HG03432 (cell line): Measurements from ENCODE around the gene CASTOR1.
"Not testable (repeated sequence)": the region's sequence is repeated elsewhere in the genome, so short reads cannot be mapped to it uniquely, and the experiment has no call there.

Experiments
- ATAC-seq: cut with Tn5 transposase; IDR thresholded peaks from one replicate; pipeline ENCODE4 v1.9.1; 2021; ENCODE audit warnings: mild to moderate bottlenecking, moderate library complexity; ENCODE audit not compliant: unreplicated experiment

The CASTOR1 gene

DNA sequence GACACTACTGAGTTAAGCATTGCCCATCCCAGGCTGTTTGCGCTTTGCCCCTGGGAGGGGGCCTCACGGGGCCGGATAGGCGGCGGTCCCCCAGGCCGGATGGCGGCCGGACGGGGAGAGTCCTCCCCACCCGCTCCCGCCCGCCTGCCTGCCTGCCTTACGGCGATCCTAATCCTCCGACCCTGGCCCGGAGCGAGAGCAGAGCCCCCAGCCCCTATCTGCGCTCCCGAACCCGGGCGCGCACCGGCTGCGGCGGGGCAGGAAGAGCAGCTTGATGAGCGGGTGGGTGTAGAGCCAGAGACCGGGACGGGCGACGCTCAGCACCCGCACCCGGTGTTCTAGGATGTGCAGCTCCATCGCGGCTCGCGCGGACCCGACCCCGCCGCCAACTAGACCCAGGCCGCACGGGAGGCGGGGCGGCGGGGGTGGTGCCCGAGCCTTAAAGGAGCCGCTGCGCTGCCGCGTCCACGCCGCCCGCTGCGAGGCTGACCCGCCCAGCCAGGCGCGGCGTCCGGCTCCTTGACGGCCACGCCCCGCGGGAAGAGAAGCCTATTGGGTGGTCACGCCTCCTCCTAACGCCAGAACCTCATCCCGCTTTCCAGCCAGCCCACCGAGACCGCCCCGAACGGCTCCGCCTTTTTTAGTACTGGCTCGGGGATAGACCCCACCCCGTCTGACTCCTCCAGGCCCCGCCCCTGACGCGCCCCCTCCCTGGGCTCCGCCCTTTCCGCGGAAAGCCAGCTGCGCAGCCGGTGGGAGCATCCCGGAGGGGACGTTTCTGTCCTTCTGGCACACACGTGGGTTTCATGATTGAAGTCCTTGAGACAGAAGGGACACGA, at the start of gene CASTOR1:
CASTOR1 (minus strand) TSS at position 365 of the 839 bp plus-strand sequence; CDS start at position 357, 8 bp downstream.
- peak; percentile 72 for ATAC-seq

DNA sequence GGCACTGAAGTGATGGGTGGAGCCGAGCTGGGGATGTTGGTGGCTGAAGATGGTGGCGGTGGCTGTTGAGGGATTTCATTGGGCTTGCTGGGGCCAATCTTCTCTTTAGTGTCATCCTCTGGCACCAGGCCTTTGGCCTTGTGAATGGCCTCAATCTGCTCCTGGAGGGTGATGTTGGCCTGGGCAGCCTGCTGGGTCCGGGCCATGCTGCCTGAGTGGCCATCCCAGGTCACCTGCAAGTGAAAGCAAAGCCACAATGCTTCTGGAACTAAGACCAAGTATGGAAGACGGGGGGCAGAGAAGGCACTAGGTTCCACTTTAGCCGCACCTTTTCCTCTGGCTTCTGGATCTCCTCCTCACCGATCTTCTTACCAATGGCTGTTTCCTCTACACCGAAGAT, 49.5 kb upstream of the CASTOR1 start:
- no peak for ATAC-seq

DNA sequence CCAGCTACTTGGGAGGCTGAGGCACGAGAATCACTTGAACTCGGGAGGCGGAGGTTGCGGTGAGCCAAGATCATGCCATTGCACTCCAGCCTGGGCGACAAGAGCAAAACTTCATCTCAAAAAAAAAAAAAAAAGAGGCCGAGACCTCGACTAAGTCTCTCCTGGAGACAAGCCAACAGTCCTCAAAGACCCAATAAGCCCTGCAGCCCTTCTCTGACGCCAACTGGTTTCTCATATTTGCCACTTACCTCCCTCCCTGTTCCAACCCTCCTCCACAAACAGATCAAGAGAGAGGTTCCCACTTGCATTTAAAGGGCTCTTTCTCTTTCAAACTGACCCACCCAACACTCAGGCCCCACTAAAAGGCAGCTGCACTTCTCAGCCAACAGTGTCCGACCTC, 49.0 kb upstream of the CASTOR1 start:
- ATAC-seq = not testable (repeated sequence)

DNA sequence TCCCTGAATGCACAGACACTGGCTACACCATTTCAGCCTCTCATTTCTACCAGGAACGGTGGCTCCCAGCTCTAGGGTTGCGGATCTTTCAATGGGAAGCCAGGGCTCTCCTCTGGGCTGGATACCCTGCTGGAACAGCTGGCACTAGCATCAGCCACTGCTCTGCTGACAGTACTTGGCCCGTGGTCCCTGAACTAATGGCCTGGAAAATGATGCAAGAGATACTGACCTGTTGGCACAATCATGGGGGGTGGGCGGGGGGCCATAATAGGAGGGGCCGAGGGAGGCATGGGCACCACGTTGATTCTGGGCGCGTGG, 48.1 kb upstream of the CASTOR1 start:
- no peak for ATAC-seq

DNA sequence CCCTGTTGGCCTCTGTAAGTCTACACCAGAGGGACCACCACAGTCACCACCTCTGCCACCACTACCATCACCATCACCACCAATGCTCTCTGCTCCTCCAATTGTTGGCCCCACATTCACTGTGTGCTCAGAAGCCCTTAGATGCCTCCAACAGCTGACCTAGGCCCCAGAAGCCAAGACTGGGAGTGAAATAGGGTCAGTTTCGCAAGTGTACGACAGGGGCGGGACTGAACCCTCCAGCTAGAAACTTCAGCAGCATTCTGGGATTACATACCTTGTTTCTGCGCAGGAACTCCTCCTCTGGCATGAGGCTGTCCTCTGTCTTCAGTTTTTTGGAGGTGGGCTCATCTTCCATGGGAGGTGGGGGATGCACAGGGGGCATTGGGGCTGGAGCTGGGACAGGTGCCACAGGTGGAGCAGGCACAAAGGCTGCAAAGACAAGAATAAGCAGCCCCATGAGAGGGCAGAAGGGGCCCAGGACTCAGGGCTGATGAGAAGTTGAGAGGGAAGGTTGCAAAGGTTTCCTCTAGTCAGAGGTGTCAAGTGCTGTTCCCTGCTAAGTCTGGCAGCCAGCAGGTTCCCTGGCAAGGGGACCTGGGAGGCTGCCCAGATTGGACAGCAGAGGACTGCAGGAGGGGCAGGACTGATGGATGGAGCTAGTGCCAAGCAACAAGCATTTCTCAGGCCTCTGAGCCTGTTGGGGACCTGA, 47.6 kb upstream of the CASTOR1 start:
- ATAC-seq = no peak

DNA sequence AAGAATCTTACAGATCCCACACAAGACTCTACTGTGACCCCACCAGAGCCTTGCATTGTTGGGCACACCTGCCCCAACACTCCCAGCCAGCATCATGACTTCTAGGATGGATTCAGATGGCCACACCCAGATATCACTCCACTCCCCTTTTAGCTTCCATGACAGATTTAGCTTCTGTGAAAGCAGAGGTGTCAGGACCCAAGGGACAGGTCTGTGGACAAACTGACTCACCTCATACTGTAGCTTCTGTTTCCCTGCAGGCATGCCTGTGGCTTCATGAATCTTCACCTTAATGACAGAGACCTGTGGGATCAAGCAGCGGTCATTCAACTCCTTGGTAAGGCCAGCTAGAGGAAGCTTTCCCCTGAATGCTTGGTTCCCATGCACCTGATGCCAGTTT, 45.9 kb upstream of the CASTOR1 start:
- no peak for ATAC-seq

DNA sequence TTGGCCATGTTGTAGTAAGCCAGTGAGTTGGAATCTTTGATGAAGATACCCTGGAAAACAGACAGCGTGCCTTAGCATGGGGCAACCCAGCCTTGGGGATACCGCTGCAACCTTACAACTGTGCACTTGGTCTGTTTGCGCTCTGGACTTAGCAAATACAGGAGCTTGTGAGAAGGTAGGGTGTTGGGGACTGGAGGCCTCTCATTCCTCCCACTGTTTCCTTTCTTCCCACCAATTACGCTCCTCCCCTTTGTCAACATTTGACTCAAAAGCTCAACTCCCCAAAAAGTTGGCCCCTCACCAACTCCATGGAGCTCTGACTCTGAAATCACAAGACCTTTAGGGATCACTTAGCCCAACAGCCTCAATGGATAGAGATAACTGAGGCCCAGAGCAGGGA, 45.3 kb upstream of the CASTOR1 start:
- no peak for ATAC-seq

DNA sequence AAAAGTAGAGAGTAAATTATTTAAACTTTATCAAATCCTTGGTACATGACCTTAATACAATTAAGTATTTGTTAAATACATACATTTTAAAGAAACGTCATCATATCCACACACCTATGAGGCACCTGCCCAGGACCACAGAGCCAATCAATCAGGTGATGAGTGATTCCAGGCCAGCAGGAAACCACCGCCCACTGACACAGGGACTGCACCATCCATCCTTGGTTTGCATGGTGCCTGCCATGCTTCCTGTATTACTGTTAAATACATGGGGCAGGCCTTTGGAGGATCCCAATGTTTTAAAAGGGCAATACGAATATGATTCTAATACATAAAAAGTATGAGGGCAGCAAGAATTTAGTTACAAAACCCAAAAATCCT, 44.4 kb upstream of the CASTOR1 start:
- ATAC-seq = no peak

DNA sequence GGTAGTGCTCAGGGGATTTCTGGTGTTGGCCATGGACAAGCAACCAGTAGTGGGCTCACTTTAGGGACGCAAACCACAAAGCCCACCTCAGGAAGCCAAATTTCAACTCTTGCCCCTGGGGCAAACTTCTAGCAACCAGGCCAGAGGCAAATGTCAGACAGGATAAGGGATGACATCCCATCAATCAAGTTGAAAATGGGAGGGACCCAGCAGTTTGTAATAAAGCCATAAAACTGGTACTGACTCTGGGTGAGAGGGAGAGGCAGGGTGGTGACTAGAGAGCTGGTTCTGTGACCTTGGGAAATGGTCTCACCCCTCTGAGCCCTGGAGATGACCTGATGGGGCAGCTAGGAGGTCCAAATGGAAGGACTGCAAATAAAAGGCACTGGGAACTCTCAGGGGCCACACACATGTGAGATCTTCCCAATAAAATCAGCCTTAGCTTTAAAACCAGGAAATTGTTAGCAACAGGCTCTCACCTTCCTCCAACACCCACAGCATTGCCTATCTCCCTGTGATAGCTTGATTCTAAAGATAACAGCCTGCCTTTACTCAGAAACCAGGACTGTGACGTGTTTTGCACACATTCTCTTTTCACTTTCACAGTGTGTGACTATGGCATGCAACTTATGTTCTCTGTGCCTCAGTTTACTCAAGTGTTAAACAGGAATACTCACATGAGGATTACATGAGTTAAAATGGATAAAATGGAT, 43.8 kb upstream of the CASTOR1 start:
- ATAC-seq = no peak

DNA sequence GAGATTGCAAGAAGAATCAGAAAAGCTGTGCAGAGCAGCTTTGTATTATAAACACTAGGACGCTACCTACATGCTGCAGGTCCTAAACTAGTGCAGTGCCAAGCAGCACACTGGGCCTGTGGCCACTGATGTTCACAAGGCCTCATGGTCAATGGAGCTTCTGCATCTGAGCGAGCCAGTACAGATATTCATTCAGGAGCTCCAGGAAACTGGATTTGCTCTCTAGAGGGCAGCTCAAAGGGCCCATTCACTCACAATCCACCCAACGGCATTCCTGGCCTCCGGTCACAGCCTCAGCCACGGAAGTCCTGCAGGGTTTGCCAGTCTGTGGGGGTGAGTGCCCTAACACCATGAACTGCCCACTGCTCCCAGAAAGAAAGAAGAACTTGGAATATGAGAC, 43.2 kb upstream of the CASTOR1 start:
- no peak for ATAC-seq

DNA sequence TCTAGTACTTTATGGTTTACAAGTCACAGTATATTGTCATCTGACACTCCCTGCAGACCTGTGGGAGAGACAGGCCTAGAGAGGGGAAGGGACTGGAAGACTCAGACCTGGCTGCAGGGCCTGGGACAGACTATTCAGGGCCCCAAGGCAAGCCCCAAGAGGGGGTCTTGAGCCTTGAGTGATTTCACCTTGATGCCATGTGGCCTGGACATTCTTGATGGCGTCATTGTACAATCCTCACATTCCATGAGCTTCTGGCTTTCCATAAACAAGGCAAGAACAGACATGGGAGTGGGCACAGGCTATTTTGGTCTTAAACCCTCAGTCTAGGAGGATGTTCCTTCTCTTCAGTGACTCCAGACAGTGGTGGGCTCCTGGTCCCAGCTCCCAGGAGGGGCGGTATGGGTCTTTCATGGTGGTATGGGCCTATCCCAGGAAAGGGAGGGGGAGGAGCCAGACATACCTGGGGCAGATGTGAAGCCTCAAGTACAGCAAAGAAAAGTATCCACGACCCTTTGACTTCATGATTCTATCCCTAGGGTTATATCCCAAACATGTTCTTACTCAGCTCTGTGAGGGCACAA, 39.3 kb upstream of the CASTOR1 start:
- ATAC-seq = no peak

DNA sequence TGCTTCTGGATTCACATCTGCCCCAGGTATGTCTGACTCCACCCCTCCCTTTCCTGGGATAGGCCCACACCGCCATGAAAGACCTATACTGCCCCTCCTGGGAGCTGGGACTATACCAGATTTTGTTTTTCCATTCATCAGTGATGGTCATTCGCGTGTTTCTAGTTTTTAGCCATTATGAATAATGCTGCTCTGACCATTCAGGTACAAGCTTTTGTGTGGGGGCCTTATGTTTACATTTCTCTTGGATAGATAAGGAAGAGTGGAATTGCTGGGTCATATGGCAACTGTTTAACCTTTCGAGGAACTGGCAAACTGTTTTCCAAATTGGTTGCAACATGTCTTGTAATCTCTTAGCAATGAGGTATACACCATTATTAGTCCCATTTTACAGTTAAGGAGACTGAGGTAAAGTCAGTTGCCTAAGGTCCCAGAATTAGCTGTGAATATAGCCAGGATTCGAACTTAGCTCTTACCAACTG, 38.6 kb upstream of the CASTOR1 start:
- ATAC-seq = no peak

DNA sequence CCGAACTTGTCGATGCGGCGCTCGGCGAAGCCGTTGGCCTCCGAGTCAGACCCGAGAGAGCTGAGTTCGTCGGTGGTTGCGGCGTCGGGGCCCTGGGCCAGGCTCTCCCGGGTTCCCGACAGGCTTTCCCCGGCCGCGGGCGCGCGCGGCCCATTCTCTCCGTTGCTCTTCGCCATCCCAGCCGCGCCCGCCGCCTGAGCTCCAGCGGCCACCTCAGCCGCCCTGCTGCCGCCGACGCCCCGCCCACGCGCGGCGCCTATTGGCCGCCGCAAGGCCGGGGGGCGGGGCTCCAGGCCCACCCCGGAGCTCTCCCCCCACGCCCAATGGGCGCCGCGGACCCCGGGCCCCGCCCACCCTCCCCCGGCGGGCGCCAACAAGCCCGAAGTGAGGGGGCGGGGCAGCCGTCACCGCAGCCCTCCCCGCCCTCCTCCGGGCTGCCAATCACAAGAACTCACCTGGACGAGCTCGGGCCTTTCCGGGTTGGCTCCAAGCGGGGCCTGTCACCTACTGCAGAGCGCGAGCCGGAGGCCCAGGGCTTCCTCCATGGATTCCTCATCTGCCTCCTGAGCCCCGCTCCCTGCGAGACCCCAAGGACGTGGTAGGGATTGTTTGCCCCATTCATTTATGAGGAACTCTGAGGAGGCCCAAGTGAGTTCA, 37.5 kb upstream of the CASTOR1 start, which contains the start of gene TBC1D10A:
TBC1D10A (minus strand) TSS at position 236 of the 657 bp plus-strand sequence; CDS start at position 176, 60 bp downstream.
- peak; percentile 88 for ATAC-seq

DNA sequence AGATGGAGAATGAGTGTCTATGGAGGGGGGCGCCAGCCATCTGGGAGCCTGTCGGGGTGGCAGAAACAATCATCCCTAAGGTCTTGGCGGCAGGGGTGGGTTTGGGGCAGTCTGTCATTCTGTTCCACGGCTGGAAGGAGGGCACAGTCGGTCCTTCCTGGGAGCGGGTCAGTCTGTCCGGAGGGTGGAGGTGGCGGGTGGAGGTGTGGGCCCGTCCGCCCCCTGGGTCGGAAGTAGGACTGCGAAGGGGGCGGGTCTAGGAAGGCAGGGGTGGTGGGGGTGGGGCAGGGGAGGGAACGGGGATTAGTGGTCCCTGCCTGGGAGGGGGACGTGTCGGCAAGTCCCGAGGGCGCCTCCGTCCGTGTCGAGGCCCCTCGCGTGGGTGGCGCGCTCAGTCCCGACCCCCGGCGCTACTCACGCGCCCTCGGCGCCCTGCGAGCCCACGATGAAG, 37.0 kb upstream of the CASTOR1 start:
- peak; percentile 33 for ATAC-seq

DNA sequence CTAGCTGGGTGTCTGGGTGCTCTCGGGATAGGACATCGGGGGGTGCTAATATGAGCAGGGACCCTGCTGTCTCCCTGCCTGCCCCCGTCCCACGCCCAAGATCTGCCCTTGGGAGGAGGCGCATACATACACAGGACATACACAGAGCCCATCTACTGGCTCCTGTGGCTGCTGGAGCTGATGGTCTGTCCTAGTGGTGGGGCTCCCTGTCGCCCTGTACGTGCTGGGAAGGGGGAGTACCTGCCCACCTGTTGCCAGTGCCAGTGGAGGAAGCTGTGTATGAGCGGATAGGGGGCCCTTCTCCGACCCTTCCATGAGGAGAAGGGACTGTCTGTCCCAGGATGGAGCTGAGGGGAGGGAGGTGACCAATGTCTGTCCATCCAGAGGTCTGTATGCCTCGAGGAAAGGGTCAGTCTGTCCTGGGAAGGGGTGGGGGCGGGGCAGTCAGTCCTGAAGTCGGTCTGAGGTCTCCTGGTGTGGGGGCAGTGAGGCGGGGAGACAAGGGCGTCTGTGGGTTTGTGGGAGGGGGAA, 36.5 kb upstream of the CASTOR1 start:
- no peak for ATAC-seq

DNA sequence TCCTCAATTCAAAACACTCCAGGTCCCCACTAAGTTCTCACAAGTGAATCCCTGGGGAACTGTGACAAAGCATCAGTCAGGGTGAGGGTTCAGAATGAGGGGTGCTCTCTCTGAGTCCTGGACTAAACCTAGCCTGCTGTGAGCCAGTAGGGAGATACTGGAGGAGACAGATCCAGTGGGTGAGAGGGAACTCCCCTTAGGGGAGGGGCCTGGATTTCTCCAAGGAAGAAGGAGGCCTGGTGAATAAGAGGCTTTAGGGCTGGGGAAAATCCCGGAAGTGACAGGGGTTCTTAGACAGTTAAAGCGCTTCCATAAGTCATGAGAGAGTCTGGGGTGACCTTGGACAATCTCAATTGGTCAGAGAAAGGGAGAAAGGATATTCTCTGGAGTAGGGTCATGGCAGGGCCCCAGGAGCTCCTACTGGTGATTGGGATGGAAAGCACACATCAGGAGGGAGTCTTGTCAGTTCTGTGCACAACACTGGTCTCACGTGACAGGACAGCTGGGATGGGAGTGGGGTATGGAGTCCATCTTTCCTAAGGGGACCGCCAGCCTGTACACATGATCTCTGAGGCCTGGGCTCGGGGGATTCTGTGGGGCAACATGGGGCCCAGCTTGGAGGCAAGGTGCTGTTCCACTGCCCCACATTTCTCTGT, 35.9 kb upstream of the CASTOR1 start:
- no peak for ATAC-seq

DNA sequence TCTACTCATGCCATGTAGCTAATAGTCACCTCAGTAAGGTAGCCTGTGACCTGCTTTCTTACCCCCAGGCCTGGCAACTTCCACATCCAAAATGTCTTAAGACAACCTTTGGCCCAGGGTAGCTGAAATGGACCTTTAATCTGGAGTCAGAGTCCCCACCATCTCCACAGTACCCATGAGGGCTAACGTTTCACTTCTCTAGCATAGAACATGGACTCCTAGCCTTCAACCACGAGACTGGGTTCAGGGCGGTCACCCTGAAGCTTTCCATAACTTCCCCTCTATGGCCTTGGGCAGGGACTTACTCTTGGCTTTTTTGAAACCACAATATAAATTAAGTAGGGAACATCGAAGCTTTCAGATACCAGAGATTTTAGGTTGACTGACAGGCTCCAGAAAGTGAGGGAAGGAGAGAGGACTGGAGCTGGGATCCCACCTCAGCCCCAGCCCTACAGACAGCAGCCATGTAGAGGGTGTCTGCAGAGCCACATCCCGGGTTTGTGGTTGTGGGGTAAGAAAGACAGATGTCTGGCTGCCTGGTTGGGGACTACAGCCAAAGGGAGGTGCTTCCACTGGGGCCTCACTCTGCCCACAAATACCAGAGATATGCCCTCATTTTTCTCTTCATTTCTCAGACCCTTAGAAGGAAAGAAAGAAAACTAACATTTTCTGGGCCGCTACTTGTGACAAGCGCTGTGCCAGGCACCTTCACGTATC, 34.9 kb upstream of the CASTOR1 start:
- ATAC-seq = no peak

DNA sequence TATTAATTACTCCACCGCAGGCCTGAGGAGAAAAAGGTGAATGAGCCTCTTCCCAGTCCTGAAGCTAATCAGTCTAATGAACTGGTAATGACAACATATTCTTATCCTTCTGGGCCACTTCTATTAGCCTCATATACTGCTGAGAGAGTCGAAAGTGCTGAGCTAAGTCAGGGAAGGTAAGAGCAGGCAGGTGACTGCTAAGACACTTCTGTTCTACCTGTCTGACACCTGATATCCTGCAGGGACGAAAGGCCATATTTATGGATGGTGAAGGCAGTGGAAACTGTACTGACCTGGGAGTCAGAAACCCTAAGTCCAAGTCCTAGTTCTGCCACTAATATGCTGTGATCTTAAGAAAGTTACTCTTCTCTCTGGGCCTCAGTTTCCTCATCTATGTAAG, 33.9 kb upstream of the CASTOR1 start:
- ATAC-seq = no peak

DNA sequence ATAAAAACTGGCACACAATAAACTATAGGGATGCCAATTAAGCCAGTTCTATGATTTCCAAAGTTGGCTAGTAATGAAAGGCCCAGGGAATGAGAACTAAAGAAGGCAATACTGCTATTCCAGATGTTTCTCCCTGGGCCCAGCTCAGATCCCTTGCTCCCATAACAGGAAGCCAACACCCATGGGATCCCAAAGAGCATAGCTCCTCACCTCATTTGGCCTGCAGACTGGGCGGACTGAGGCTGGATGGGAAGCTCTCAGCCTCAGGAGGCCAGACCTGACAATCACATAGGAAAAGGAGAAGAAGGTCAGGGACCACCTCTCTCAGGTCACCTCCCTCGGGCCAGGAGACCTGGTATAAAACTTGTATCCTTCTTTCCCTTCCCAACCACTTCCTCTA, 32.2 kb upstream of the CASTOR1 start:
- no peak for ATAC-seq
